Ishikawa (cell line): ENCODE data around the gene KISS1R.
A peak's percentile ranks its signal among the peaks of the same experiment; 100 is the strongest.

Experiments used
- CEBPB ChIP-seq: IDR thresholded peaks from 2 replicates; pipeline ENCODE4 v1.6.1; 2012
- CREB1 ChIP-seq: IDR thresholded peaks from 2 replicates; pipeline ENCODE4 v1.6.1; 2012; ENCODE audit warnings: low read depth
- EGR1 ChIP-seq: IDR thresholded peaks from 2 replicates; pipeline ENCODE4 v1.6.1; 2012
- EP300 ChIP-seq: IDR thresholded peaks from 2 replicates; pipeline ENCODE4 v1.6.1; 2012; ENCODE audit warnings: borderline replicate concordance
- FOXM1 ChIP-seq: IDR thresholded peaks from 2 replicates; pipeline ENCODE4 v1.6.1; 2012; ENCODE audit warnings: low read depth, borderline replicate concordance
- MAX ChIP-seq: IDR thresholded peaks from 2 replicates; pipeline ENCODE4 v1.6.1; 2012
- NFIC ChIP-seq: IDR thresholded peaks from 2 replicates; pipeline ENCODE4 v1.6.1; 2012
- RAD21 ChIP-seq: IDR thresholded peaks from 2 replicates; pipeline ENCODE4 v1.6.1; 2012; ENCODE audit warnings: low read depth
- REST ChIP-seq: IDR thresholded peaks from 2 replicates; pipeline ENCODE4 v1.6.1; 2012; ENCODE audit warnings: low read depth, mild to moderate bottlenecking
- TAF1 ChIP-seq: IDR thresholded peaks from 2 replicates; pipeline ENCODE4 v1.6.1; 2012; ENCODE audit warnings: low read depth, mild to moderate bottlenecking
- TCF12 ChIP-seq: IDR thresholded peaks from 2 replicates; pipeline ENCODE4 v1.6.1; 2012; ENCODE audit warnings: low read depth
- TEAD4 ChIP-seq: IDR thresholded peaks from 2 replicates; pipeline ENCODE4 v1.6.1; 2012
- USF1 ChIP-seq: IDR thresholded peaks from 2 replicates; pipeline ENCODE4 v1.6.1; 2012
- YY1 ChIP-seq: IDR thresholded peaks from 2 replicates; pipeline ENCODE4 v1.6.1; 2012; ENCODE audit warnings: low read depth
- ZBTB7A ChIP-seq: IDR thresholded peaks from 2 replicates; pipeline ENCODE4 v1.6.1; 2012; ENCODE audit warnings: low read depth

KISS1R gene

GRCh38 chr19:952049-952679 is 35.0 kb downstream of the KISS1R start:
- TF ChIP-seq CEBPB, result no peak
- no peak for TF ChIP-seq USF1
- no peak for TF ChIP-seq EP300
- no peak for TF ChIP-seq ZBTB7A
- TF ChIP-seq TCF12, result no peak
- TF ChIP-seq REST, result no peak
- no peak for TF ChIP-seq MAX
- no peak for TF ChIP-seq EGR1
- no peak for TF ChIP-seq RAD21
- no peak for TF ChIP-seq YY1
- no peak for TF ChIP-seq TAF1
- TF ChIP-seq CREB1, result no peak

GRCh38 chr19:952680-953444 is 35.7 kb downstream of the KISS1R start:
- TF ChIP-seq EGR1 (no peak), MAX (no peak), USF1 (no peak), EP300 (no peak), TAF1 (no peak), TCF12 (peak; percentile 24; the same call in 1 of the 2 replicates), YY1 (no peak), CREB1 (no peak), ZBTB7A (peak; percentile 57), TEAD4 (no peak; the same call in 1 of the 2 replicates), REST (no peak), FOXM1 (no peak), RAD21 (no peak), NFIC (no peak), CEBPB (peak; percentile 31; the same call in 1 of the 2 replicates)

GRCh38 chr19:953445-954271 is 36.5 kb downstream of the KISS1R start:
- TF ChIP-seq CREB1 (no peak), ZBTB7A (peak; percentile 58)

- TF ChIP-seq EP300 (no peak), TCF12 (no peak), USF1 (no peak), YY1 (no peak), CREB1 (no peak), FOXM1 (no peak), REST (no peak), TEAD4 (no peak), RAD21 (no peak)
Measured at GRCh38 chr19:954272-954671, 37.1 kb downstream of the KISS1R start.
